Measurements from ENCODE around the gene MEI4. TPM values are rescaled to one million over a fixed set of nuclear protein-coding genes. Genes with fewer than 3 reads are reported as not detected.

MEI4 gene
- total and polyA plus RNA-seq, 2 of the 8 experiments (the other 6 are each of a cell fraction or from before 2014, with no cell fraction given) = 0.05 to 0.24 TPM

DNA sequence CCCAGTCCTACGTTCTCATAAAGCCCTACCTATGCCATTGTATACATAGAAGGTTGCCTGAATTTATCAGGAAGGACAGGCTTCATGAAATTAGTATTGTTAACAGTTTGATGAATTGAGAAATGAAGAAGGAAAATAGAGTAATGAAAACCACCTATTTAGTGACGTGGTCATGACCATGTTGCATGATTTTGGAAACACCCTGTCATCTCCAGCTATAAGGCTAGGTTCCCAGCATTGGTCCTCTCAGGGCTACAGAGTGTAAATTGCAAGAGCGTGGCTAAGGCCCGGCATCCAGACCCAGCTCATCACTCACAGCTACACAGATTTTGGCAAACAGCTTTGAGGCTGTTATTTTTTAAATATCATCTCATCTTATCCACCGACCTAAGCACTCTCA is 203.6 kb downstream of the MEI4 start (continued):
- no peak for TF ChIP-seq CHD7 (IDR thresholded peaks at IDR 0.05; ENCODE audit: insufficient replicate concordance, low read length)
- TF ChIP-seq TEAD4 (IDR thresholded peaks at IDR 0.05; ENCODE audit: low read depth, low read length) = no peak
- TF ChIP-seq EGR1 (IDR thresholded peaks at IDR 0.05; ENCODE audit: borderline replicate concordance, low read depth, low read length) = no peak
- no peak for TF ChIP-seq BACH1 (IDR thresholded peaks at IDR 0.05; ENCODE audit: low read length)

Data from H1 (cell line).